ENCODE data around the gene CCDC74A.

DNA sequence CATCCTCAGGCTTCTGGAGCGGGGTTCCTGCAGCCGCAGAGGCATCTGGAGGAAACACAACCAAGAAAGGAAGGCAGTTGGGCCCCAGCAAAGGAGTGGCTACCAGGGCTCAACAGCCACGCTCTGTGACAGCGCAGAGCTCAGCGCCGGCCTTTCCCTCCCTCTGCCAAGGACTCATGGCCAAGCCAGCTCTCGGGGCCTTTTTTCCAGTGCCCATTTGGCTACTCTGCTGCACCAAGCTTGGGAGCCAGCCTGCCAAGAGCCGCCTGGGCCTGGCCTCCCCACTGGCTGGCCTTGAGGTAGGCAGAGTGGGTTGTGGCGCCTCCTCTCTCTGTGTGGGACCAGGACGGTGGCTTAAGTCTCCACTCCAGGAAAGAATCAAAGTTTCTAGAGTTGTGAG lies 7.2 kb upstream of the CCDC74A start:
- TF ChIP-seq, protein P1, sequence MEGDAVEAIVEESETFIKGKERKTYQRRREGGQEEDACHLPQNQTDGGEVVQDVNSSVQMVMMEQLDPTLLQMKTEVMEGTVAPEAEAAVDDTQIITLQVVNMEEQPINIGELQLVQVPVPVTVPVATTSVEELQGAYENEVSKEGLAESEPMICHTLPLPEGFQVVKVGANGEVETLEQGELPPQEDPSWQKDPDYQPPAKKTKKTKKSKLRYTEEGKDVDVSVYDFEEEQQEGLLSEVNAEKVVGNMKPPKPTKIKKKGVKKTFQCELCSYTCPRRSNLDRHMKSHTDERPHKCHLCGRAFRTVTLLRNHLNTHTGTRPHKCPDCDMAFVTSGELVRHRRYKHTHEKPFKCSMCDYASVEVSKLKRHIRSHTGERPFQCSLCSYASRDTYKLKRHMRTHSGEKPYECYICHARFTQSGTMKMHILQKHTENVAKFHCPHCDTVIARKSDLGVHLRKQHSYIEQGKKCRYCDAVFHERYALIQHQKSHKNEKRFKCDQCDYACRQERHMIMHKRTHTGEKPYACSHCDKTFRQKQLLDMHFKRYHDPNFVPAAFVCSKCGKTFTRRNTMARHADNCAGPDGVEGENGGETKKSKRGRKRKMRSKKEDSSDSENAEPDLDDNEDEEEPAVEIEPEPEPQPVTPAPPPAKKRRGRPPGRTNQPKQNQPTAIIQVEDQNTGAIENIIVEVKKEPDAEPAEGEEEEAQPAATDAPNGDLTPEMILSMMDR (IDR thresholded peaks at IDR 0.05), result no peak
- no peak for TF ChIP-seq POLR2A (IDR thresholded peaks at IDR 0.05)

All from body of pancreas (tissue), 4 donors.